Keratinocyte (primary cell): ENCODE data around the gene COL13A1. TPM values are rescaled to one million over a fixed set of nuclear protein-coding genes. Genes with fewer than 3 reads are reported as not detected.

Experiments
- DNase-seq: peaks from one replicate; pipeline ENCODE4 v3.0.0-alpha.2; 2011; ENCODE audit warnings: low read depth, missing footprints, low spot score
- FAIRE-seq: peaks from 2 replicates; lab custom pipeline; 2011; peaks lifted over from hg19 to GRCh38; lab: Jason Lieb, UNC
- H2AFZ ChIP-seq: 2 replicates; pipeline ENCODE4 v1.6.0; 2012; ENCODE audit warnings: low read length, control low read depth, inconsistent platforms; ENCODE audit not compliant: control insufficient read depth
- H3K27ac ChIP-seq: 2 replicates; pipeline ENCODE4 v1.5.1; 2011; ENCODE audit warnings: low read length; ENCODE audit not compliant: control insufficient read depth, insufficient read depth
- H3K27me3 ChIP-seq: 3 replicates; pipeline ENCODE4 v1.6.0; 2011; ENCODE audit warnings: low read length; ENCODE audit not compliant: control insufficient read depth, insufficient read depth; ENCODE audit errors: extremely low read depth
- H3K36me3 ChIP-seq, 2 experiments: 2 replicates in 1 of 2; 3 replicates in 1 of 2; pipeline ENCODE4 v1.5.1; 2011; ENCODE audit warnings: low read length in 2 of 2, mild to moderate bottlenecking in 1 of 2; ENCODE audit not compliant: control insufficient read depth in 2 of 2, insufficient read depth in 2 of 2; ENCODE audit errors: extremely low read depth in 1 of 2
- H3K4me1 ChIP-seq: 3 replicates; pipeline ENCODE4 v1.5.1; 2011; ENCODE audit warnings: low read length; ENCODE audit not compliant: control insufficient read depth, insufficient read depth; ENCODE audit errors: extremely low read depth
- H3K4me2 ChIP-seq: 3 replicates; pipeline ENCODE4 v1.6.0; 2011; ENCODE audit warnings: low read depth, low read length; ENCODE audit not compliant: control insufficient read depth, insufficient read depth; ENCODE audit errors: extremely low read depth
- H3K4me3 ChIP-seq, 3 experiments: fragments of 200-600 bp in 1 of 3; sonication (generic) in 1 of 3; 2 replicates in 2 of 3; 3 replicates in 1 of 3; pipeline ENCODE4 v1.5.1; 2011 to 2016; ENCODE audit warnings: low read length in 3 of 3, mild to moderate bottlenecking in 3 of 3, control low read depth in 2 of 3, inconsistent platforms in 1 of 3, low read depth in 1 of 3, mixed read lengths in 1 of 3, mixed run types in 1 of 3, moderate library complexity in 1 of 3; ENCODE audit not compliant: control insufficient read depth in 2 of 3, insufficient read depth in 2 of 3; ENCODE audit errors: extremely low read depth in 1 of 3
- H3K79me2 ChIP-seq: 2 replicates; pipeline ENCODE4 v1.6.0; 2012; ENCODE audit warnings: low read length; ENCODE audit not compliant: control insufficient read depth, insufficient read depth
- H3K9ac ChIP-seq: 3 replicates; pipeline ENCODE4 v1.6.0; 2011; ENCODE audit warnings: low read length; ENCODE audit not compliant: control insufficient read depth, insufficient read depth; ENCODE audit errors: extremely low read depth
- H3K9me1 ChIP-seq: 3 replicates; pipeline ENCODE4 v1.6.0; 2011; ENCODE audit warnings: low read length; ENCODE audit not compliant: control insufficient read depth, insufficient read depth; ENCODE audit errors: extremely low read depth
- H3K9me3 ChIP-seq: 2 replicates; pipeline ENCODE4 v1.5.1; 2012; ENCODE audit warnings: low read depth, low read length; ENCODE audit not compliant: control insufficient read depth
- H4K20me1 ChIP-seq: 3 replicates; pipeline ENCODE4 v1.6.0; 2011; ENCODE audit warnings: low read length; ENCODE audit not compliant: control insufficient read depth, insufficient read depth; ENCODE audit errors: extremely low read depth
- CTCF ChIP-seq, 3 experiments: IDR thresholded peaks in 1 of 3; conservative IDR thresholded peaks in 1 of 3; optimal IDR thresholded peaks in 1 of 3; 2 replicates in 2 of 3; 3 replicates in 1 of 3; pipeline versions ENCODE3 to v1.5.1; 2011; ENCODE audit warnings: low read length in 3 of 3, mild to moderate bottlenecking in 3 of 3, moderate library complexity in 2 of 3, control low read depth in 1 of 3, inconsistent platforms in 1 of 3; ENCODE audit not compliant: insufficient read depth in 2 of 3; ENCODE audit errors: extremely low read depth in 1 of 3
- EZH2 ChIP-seq: IDR thresholded peaks from one replicate; pipeline ENCODE4 v1.6.1; 2012; ENCODE audit warnings: inconsistent platforms, mild to moderate bottlenecking, low read length, moderate library complexity
- dilution Hi-C: fragments of 300-500 bp; cut with MboI; formaldehyde crosslinking; loops from one replicate; pipeline ENCODE4 v1.7.0; 2020; ENCODE audit warnings: low sequenced_read_pairs; ENCODE audit not compliant: extremely low pct_ligation_motif_present
- polyA plus RNA-seq, 5 experiments: library from polyadenylated mRNA; depleted of rRNA in 3 of 5; stranded (reverse) in 3 of 5; stranded (forward) in 1 of 5; unstranded in 1 of 5; fragments of >200 nt; gene quantifications; 1 replicate in 1 of 5; 2 replicates in 3 of 5; 3 replicates in 1 of 5; pipeline versions ENCODE4 v1.2.1 to v1.2.3, GENCODE V29; 2011 to 2012; ENCODE audit warnings: missing spikeins in 2 of 5, low read depth in 1 of 5, low replicate concordance in 1 of 5

COL13A1 gene
- polyA plus RNA-seq, 1 donor (not counting 4 experiments of a cell fraction or from before 2014, with no cell fraction given): 1.5 TPM

GRCh38 chr10:69996611-69997010 lies 194.9 kb downstream of the COL13A1 start:
- dilution Hi-C loops: no loop called here
- Histone ChIP-seq H2AFZ (no peak overlapping the region), H3K4me1 (no peaks in the 10 kb centered on the region), H3K4me3 (no peak overlapping the region), H3K9me3 (no peaks in the 10 kb centered on the region), H3K27me3 (peaks cover 4% of the 10 kb centered on the region), H4K20me1 (no peaks in the 10 kb centered on the region), H3K27ac (no peak overlapping the region), H3K9ac (no peak overlapping the region), H3K4me2 (no peak overlapping the region), H3K9me1 (no peaks in the 10 kb centered on the region), H3K36me3 (no peaks in the 10 kb centered on the region), H3K79me2 (no peaks in the 10 kb centered on the region)
- DNase-seq (no peak), FAIRE-seq (no peak)
- TF ChIP-seq EZH2: no peak
- TF ChIP-seq CTCF (optimal IDR thresholded peaks at IDR 0.05 in 1 of 3, IDR thresholded peaks at IDR 0.05 in 1 of 3, conservative IDR thresholded peaks at IDR 0.05 in 1 of 3; ENCODE audit: extremely low read depth in 1 of 3, insufficient read depth in 2 of 3, low read length in 3 of 3): no peak

DNA sequence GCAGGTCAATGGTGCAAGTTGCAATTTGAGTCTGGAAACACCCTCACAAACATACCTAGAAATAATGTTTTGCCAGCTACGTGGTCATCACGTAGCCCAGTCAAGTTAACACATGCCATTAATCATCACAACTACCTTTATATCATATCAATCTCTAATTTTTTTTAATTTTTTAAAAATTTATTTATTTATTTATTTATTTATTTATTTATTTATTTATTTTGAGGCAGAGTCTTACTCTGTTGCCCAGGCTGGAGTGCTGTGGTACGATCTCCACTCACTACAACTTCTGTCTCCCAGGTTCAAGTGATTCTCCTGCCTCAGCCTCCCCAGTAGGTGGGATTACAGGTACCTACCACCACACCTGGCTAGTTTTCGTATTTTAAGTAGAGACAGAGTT lies 198.6 kb downstream of the COL13A1 start:
- dilution Hi-C loops: no loop called here
- Histone ChIP-seq H3K27ac (no peak overlapping the region), H3K27me3 (peaks cover 6% of the 10 kb centered on the region), H2AFZ (no peak overlapping the region), H3K4me2 (no peak overlapping the region), H3K9me3 (no peaks in the 10 kb centered on the region), H3K79me2 (no peaks in the 10 kb centered on the region), H3K36me3 (no peaks in the 10 kb centered on the region), H4K20me1 (no peaks in the 10 kb centered on the region), H3K9me1 (no peaks in the 10 kb centered on the region), H3K4me3 (no peak overlapping the region), H3K4me1 (no peaks in the 10 kb centered on the region), H3K9ac (no peak overlapping the region)
- no peak for TF ChIP-seq CTCF (optimal IDR thresholded peaks at IDR 0.05 in 1 of 3, IDR thresholded peaks at IDR 0.05 in 1 of 3, conservative IDR thresholded peaks at IDR 0.05 in 1 of 3; ENCODE audit: extremely low read depth in 1 of 3, insufficient read depth in 2 of 3, low read length in 3 of 3)
- no peak for TF ChIP-seq EZH2
- no peak for FAIRE-seq
- DNase-seq: no peak
